Spleen (tissue), 13 donors: ENCODE measurements around the gene PLAC8L1. TPM values are rescaled to one million over a fixed set of nuclear protein-coding genes. Genes with fewer than 3 reads are reported as not detected.

Experiments
- DNase-seq: peaks from one replicate; pipeline ENCODE4 v3.0.0-alpha.2; 2020
- H3K27ac ChIP-seq, 8 donors: fragments of 200-600 bp; sonication (generic) in 7 of 8; 1 replicate in 4 of 8; 2 replicates in 4 of 8; pipeline versions ENCODE4 v1.5.0 to v1.8.0; 2016 to 2021; ENCODE audit warnings: inconsistent platforms in 4 of 8, mild to moderate bottlenecking in 4 of 8, moderate library complexity in 1 of 8
- H3K27me3 ChIP-seq, 7 donors: fragments of 200-600 bp; sonication (generic) in 6 of 7; replicated peaks in 1 of 7; 1 replicate in 4 of 7; 2 replicates in 3 of 7; pipeline versions ENCODE4 v1.5.0 to v1.8.0; 2016 to 2021; ENCODE audit warnings: inconsistent platforms in 3 of 7, mild to moderate bottlenecking in 1 of 7
- H3K36me3 ChIP-seq, 6 donors: fragments of 200-600 bp; sonication (generic) in 5 of 6; 1 replicate in 4 of 6; 2 replicates in 2 of 6; pipeline versions ENCODE4 v1.5.0 to v1.8.0; 2016 to 2021; ENCODE audit warnings: inconsistent platforms in 2 of 6
- H3K4me1 ChIP-seq, 6 donors: fragments of 200-600 bp; sonication (generic) in 5 of 6; 1 replicate in 3 of 6; 2 replicates in 3 of 6; pipeline versions ENCODE4 v1.5.0 to v1.8.0; 2016 to 2021; ENCODE audit warnings: inconsistent platforms in 3 of 6
- H3K4me3 ChIP-seq, 8 donors: fragments of 200-600 bp; sonication (generic) in 7 of 8; 1 replicate in 4 of 8; 2 replicates in 4 of 8; pipeline versions ENCODE4 v1.5.0 to v1.8.0; 2016 to 2021; ENCODE audit warnings: inconsistent platforms in 4 of 8, mild to moderate bottlenecking in 4 of 8, moderate library complexity in 2 of 8
- H3K9me3 ChIP-seq, 8 donors: fragments of 200-600 bp; sonication (generic) in 7 of 8; 1 replicate in 4 of 8; 2 replicates in 4 of 8; pipeline versions ENCODE4 v1.5.0 to v1.8.0; 2016 to 2021; ENCODE audit warnings: inconsistent platforms in 4 of 8
- CTCF ChIP-seq, 11 experiments: fragments of 200-600 bp in 7 of 11; fragments of 450-650 bp in 4 of 11; sonication (generic) in 4 of 11; IDR thresholded peaks in 8 of 11; conservative IDR thresholded peaks in 3 of 11; 1 replicate in 7 of 11; 2 replicates in 4 of 11; pipeline versions ENCODE4 v1.4.0 to v1.8.0; 2016 to 2021; ENCODE audit warnings: antibody characterized with exemption in 11 of 11, inconsistent platforms in 4 of 11, mild to moderate bottlenecking in 1 of 11
- POLR2A ChIP-seq, 3 donors: fragments of 450-650 bp; IDR thresholded peaks; one replicate each; pipeline ENCODE4 v1.5.1; 2017; ENCODE audit warnings: antibody characterized with exemption in 3 of 3, mild to moderate bottlenecking in 1 of 3
- POLR2AphosphoS5 ChIP-seq, 3 donors: sonication (generic); formaldehyde crosslinking; IDR thresholded peaks; one replicate each; pipeline ENCODE4 v1.5.1; 2017; ENCODE audit warnings: antibody characterized with exemption in 3 of 3
- WGBS, 5 donors: extraction: QIAGEN DNeasy Blood & Tissue Kit in 3 of 5; methylation state at CpG; one replicate each; pipeline versions ENCODE4 v1.1.5 to v1.1.7; 2013 to 2018; 5-methylcytosine and 5-hydroxymethylcytosine counted together
- intact Hi-C: fragments of 100-400 bp; cut with DNase I; formaldehyde crosslinking; loops from one replicate; pipeline ENCODE4 v1.15.0; 2023; ENCODE audit warnings: low total_unique reads
- long read RNA-seq, 2 donors: transcript quantifications; one replicate each; lab custom pipeline, GENCODE V29; 2026
- polyA plus RNA-seq, 3 donors: library from polyadenylated mRNA; stranded (reverse); fragments of 200-250 nt; gene quantifications; one replicate each; pipeline ENCODE4 v1.2.1, GENCODE V29; 2013
- total RNA-seq, 7 donors: library from RNA; depleted of rRNA in 3 of 7; stranded (reverse); fragments of >200 nt in 3 of 7; fragmentation: NEBNext Ultra II Directional in 4 of 7; extraction: Animal tissue kit (Norgen Biotek cat#: 25700) in 4 of 7; gene quantifications; one replicate each; pipeline versions ENCODE4 v1.1.0 to v1.2.1, GENCODE V29; 2016 to 2021
- donor health status: healthy with polysubstance abuse.
- donor health status: DM: no; HTN: no; CAD: no; lungs with moderate emphysema.
- donor health status: DM: no; HTN: no; CAD: no.
- donor health status: Bipolar disorder and iron deficiency.
- donor health status: healthy.
- donor health status: DM: no; HTN: no; CAD: no.
- donor health status: DM: yes; HTN: yes; CAD: no.

The PLAC8L1 gene, protein sequence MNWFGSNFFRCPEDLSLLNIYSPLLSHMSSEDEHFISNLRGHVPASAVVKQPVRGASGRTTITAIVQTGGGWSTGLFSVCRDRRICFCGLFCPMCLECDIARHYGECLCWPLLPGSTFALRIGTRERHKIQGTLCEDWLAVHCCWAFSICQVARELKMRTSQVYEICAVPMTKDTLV
- 1 to 10 TPM in 1 of 7 donors, not detected in 6; 1.0 TPM for total RNA-seq
- 1 to 10 TPM in 1 of 3 donors, under 1 TPM in 2; 0.29 to 1.3 (median 0.41) TPM for polyA plus RNA-seq
- long read RNA-seq, donor 1, result 0 reads
- long read RNA-seq, donor 2, result 0 reads

DNA sequence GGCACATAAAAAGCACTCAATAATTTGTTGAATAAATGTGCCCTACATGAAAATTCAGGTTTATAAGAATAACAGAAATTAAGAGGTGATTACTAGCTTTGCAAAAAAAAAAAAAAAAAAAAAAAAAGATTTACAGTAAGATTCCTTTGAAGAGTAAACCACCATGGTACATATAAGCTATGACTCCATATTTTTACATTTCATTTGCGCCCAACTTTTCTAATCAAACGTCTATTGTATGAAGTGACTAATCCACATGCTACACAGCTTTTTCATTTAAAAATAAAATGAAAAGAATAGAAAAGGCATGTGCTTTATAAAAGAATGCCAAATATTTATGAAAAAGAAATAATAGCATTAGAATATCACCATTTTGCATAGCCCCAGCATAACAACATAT, at the start of gene PLAC8L1:
PLAC8L1 (minus strand) TSS at position 101 of the 400 bp plus-strand sequence. CDS start 1,266 bp downstream, outside the sequence.
- intact Hi-C loops, result no loop called here
- H3K4me3 ChIP-seq, result no peak within 1 kb of the TSS
- no peaks in the 10 kb centered on the region for H3K9me3 ChIP-seq
- WGBS, 5 donors, result 92 to 97% (median 94%) methylated on average over 2 of the region's 2 CpGs
- peaks cover 0 to 10% (median 0%) of the 10 kb centered on the region in 6 donors for H3K36me3 ChIP-seq
- no peaks in the 10 kb centered on the region for H3K27me3 ChIP-seq
- H3K27ac ChIP-seq, result no peak within 1 kb of the TSS
- no peak for TF ChIP-seq POLR2A (IDR thresholded peaks at IDR 0.05)
- TF ChIP-seq CTCF (IDR thresholded peaks at IDR 0.05 in 8 of 11, conservative IDR thresholded peaks at IDR 0.05 in 3 of 11), result no peak
- TF ChIP-seq POLR2AphosphoS5 (IDR thresholded peaks at IDR 0.05), result no peak
- DNase-seq, result no peak
- no peaks in the 10 kb centered on the region for H3K4me1 ChIP-seq

DNA sequence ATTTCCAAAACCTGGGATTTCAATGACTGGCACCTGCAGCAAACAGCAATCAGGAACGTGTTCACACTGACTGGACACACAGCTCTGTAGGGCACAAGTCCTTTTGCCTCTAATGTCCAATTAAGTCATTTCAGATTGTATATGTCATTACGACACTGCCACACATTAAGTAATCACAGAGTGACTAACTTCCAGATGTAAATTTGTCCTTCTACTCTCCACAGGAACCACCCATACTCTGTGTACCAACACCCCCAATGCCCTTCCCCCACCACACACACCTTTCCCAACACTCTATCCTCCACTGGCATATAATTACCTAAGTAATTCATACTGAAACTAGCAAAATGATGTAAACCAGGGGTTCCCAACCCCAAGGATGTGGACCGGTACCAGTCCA, 46.6 kb upstream of the PLAC8L1 start:
- TF ChIP-seq POLR2A (IDR thresholded peaks at IDR 0.05) (no peak), CTCF (IDR thresholded peaks at IDR 0.05 in 8 of 11, conservative IDR thresholded peaks at IDR 0.05 in 3 of 11) (no peak), POLR2AphosphoS5 (IDR thresholded peaks at IDR 0.05) (no peak)
- Histone ChIP-seq H3K27ac (no peak overlapping the region), H3K27me3 (no peaks in the 10 kb centered on the region), H3K36me3 (peaks cover 7 to 100% (median 86%) of the 10 kb centered on the region in 6 donors), H3K9me3 (no peaks in the 10 kb centered on the region), H3K4me1 (no peaks in the 10 kb centered on the region), H3K4me3 (no peak overlapping the region)
- WGBS, 5 donors, result 47 to 84% (median 78%) methylated on average over 3 of the region's 3 CpGs
- intact Hi-C loops, result no loop called here
- no peak for DNase-seq

- Histone ChIP-seq H3K36me3 (peaks cover 8 to 100% (median 82%) of the 10 kb centered on the region in 6 donors), H3K4me3 (no peak overlapping the region), H3K4me1 (no peaks in the 10 kb centered on the region), H3K9me3 (no peaks in the 10 kb centered on the region), H3K27ac (no peak overlapping the region), H3K27me3 (no peaks in the 10 kb centered on the region)
- DNase-seq, result no peak
- TF ChIP-seq POLR2A (IDR thresholded peaks at IDR 0.05) (no peak), CTCF (IDR thresholded peaks at IDR 0.05 in 8 of 11, conservative IDR thresholded peaks at IDR 0.05 in 3 of 11) (no peak), POLR2AphosphoS5 (IDR thresholded peaks at IDR 0.05) (no peak)
- intact Hi-C loops, result no loop called here
- WGBS, 5 donors, result 58 to 89% (median 78%) methylated on average over 8 of the region's 8 CpGs
These were observed 32.6 kb upstream of the PLAC8L1 start for GRCh38 chr5:146137967-146138403.

DNA sequence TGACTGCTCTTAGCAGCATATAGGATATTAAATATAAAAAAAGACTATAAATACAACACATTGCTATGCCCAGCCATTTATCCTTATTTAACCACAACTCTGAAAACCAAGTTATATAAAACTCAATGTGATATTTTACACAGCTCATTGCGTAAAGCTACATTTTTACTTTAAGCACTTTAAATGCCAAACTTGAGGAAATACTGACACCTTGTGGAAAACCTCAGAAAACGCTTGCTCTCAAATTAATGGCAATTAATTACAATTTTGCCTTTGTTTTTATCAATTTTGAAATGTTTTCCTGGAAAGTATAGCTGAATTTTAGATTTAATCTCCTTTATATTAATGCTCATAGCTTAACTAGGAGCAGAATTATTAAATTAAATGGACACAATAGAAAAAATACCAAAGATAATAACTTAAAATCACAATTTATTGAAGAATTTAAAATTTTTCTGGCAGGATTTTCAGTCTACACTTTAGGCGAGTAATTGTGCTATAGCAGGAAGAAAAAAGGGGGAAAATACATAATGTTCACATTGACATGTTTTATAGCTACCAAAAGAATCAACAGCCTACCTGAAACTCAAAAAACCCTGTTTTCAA, 25.2 kb upstream of the PLAC8L1 start:
- TF ChIP-seq CTCF (IDR thresholded peaks at IDR 0.05 in 8 of 11, conservative IDR thresholded peaks at IDR 0.05 in 3 of 11) (peak in 7 of 11 experiments; percentile 17 to 48 (median 39)), POLR2AphosphoS5 (IDR thresholded peaks at IDR 0.05) (no peak)
- Histone ChIP-seq H3K4me1 (no peaks in the 10 kb centered on the region), H3K9me3 (no peaks in the 10 kb centered on the region), H3K36me3 (peaks cover 5 to 100% (median 85%) of the 10 kb centered on the region in 6 donors), H3K4me3 (no peak overlapping the region), H3K27me3 (no peaks in the 10 kb centered on the region), H3K27ac (no peak overlapping the region)
- no peak for DNase-seq
- intact Hi-C loops, result no loop called here
- WGBS, 5 donors, result 68 to 77% (median 74%) methylated on average over 3 of the region's 3 CpGs
